ENCODE measurements around the gene UBXN6.

The UBXN6 gene

GRCh38 chr19:4441994-4442818 is 15.4 kb downstream of the UBXN6 start:
- in situ Hi-C loops (cut with HindIII; ENCODE audit: low pct_ligation_motif_present, low sequenced_read_pairs), result no loop called here
- H3K4me3 ChIP-seq (ENCODE audit: low read depth, low read length), result no peak overlapping the region
- H3K36me3 ChIP-seq (replicated peaks), result peaks cover 27% of the 10 kb centered on the region
- H3K27ac ChIP-seq, result no peak overlapping the region
- H3K27me3 ChIP-seq (replicated peaks), result no peaks in the 10 kb centered on the region
- TF ChIP-seq CTCF (IDR thresholded peaks at IDR 0.05; ENCODE audit: low read depth, low read length, missing control alignments), result no peak
- no peak for DNase-seq

- no peak for TF ChIP-seq CTCF (IDR thresholded peaks at IDR 0.05; ENCODE audit: low read depth, low read length, missing control alignments)
- in situ Hi-C loops (cut with HindIII; ENCODE audit: low pct_ligation_motif_present, low sequenced_read_pairs), result no loop called here
- no peak overlapping the region for H3K27ac ChIP-seq
- no peak for DNase-seq
- no peak overlapping the region for H3K4me3 ChIP-seq (ENCODE audit: low read depth, low read length)
- no peaks in the 10 kb centered on the region for H3K27me3 ChIP-seq (replicated peaks)
- H3K36me3 ChIP-seq (replicated peaks), result no peaks in the 10 kb centered on the region
Observed at GRCh38 chr19:4439243-4439642, 18.4 kb downstream of the UBXN6 start.

- TF ChIP-seq CTCF (IDR thresholded peaks at IDR 0.05; ENCODE audit: low read depth, low read length, missing control alignments), result no peak
- in situ Hi-C loops (cut with HindIII; ENCODE audit: low pct_ligation_motif_present, low sequenced_read_pairs), result no loop called here
- DNase-seq, result no peak
- no peak overlapping the region for H3K27ac ChIP-seq
- no peak overlapping the region for H3K4me3 ChIP-seq (ENCODE audit: low read depth, low read length)
- no peaks in the 10 kb centered on the region for H3K27me3 ChIP-seq (replicated peaks)
- peaks cover 5% of the 10 kb centered on the region for H3K36me3 ChIP-seq (replicated peaks)
Observed at GRCh38 chr19:4437103-4437502, 20.5 kb downstream of the UBXN6 start.

- H3K27ac ChIP-seq, result no peak overlapping the region
- TF ChIP-seq CTCF (IDR thresholded peaks at IDR 0.05; ENCODE audit: low read depth, low read length, missing control alignments), result no peak
- DNase-seq, result no peak
- in situ Hi-C loops (cut with HindIII; ENCODE audit: low pct_ligation_motif_present, low sequenced_read_pairs), result no loop called here
- no peak overlapping the region for H3K4me3 ChIP-seq (ENCODE audit: low read depth, low read length)
- peaks cover 5% of the 10 kb centered on the region for H3K36me3 ChIP-seq (replicated peaks)
- H3K27me3 ChIP-seq (replicated peaks), result no peaks in the 10 kb centered on the region
Observed at GRCh38 chr19:4436231-4436630, 21.4 kb downstream of the UBXN6 start.

GRCh38 chr19:4434391-4434790 is 23.2 kb downstream of the UBXN6 start:
- H3K27me3 ChIP-seq (replicated peaks), result no peaks in the 10 kb centered on the region
- in situ Hi-C loops (cut with HindIII; ENCODE audit: low pct_ligation_motif_present, low sequenced_read_pairs), result no loop called here
- H3K36me3 ChIP-seq (replicated peaks), result peaks cover 5% of the 10 kb centered on the region
- no peak overlapping the region for H3K27ac ChIP-seq
- H3K4me3 ChIP-seq (ENCODE audit: low read depth, low read length), result no peak overlapping the region
- DNase-seq, result no peak
- no peak for TF ChIP-seq CTCF (IDR thresholded peaks at IDR 0.05; ENCODE audit: low read depth, low read length, missing control alignments)
